Thoracic aorta (tissue), 2 donors: ENCODE measurements around the gene ZNF423. TPM values are rescaled to one million over a fixed set of nuclear protein-coding genes. Genes with fewer than 3 reads are reported as not detected.

Experiments used
- ATAC-seq: fragments of 150-250 bp; one replicate; pipeline ENCODE4 v1.8.0; 2017; ENCODE audit warnings: low read depth; ENCODE audit not compliant: insufficient number of reproducible peaks, low FRiP score
- DNase-seq: peaks from one replicate; pipeline ENCODE4 v3.0.0-alpha.2; 2020; ENCODE audit warnings: low spot score
- H3K27ac ChIP-seq, 2 donors: fragments of 200-600 bp; sonication (generic); 1 replicate in 1 of 2; 2 replicates in 1 of 2; pipeline ENCODE4 v1.5.1; 2016; ENCODE audit warnings: mild to moderate bottlenecking in 2 of 2, moderate library complexity in 2 of 2
- H3K27me3 ChIP-seq: fragments of 200-600 bp; sonication (generic); replicated peaks from 2 replicates; pipeline ENCODE4 v1.6.0; 2016; ENCODE audit warnings: mild to moderate bottlenecking; ENCODE audit not compliant: insufficient read depth
- H3K36me3 ChIP-seq: fragments of 200-600 bp; sonication (generic); one replicate; pipeline ENCODE4 v1.5.1; 2016
- H3K4me1 ChIP-seq, 2 donors: fragments of 200-600 bp; sonication (generic); 1 replicate in 1 of 2; 2 replicates in 1 of 2; pipeline versions ENCODE4 v1.5.1 to v1.6.0; 2016; ENCODE audit warnings: low read depth in 2 of 2, mild to moderate bottlenecking in 1 of 2; ENCODE audit not compliant: control insufficient read depth in 1 of 2
- H3K4me3 ChIP-seq: fragments of 200-600 bp; sonication (generic); 2 replicates; pipeline ENCODE4 v1.5.1; 2016; ENCODE audit warnings: mild to moderate bottlenecking
- H3K9me3 ChIP-seq: fragments of 200-600 bp; sonication (generic); 2 replicates; pipeline ENCODE4 v1.5.1; 2016
- total RNA-seq, 2 donors: library from RNA; depleted of rRNA; stranded (reverse); fragments of >200 nt; gene quantifications; one replicate each; pipeline versions ENCODE4 v1.1.0 to v1.2.3, GENCODE V29; 2016
- TF ChIP-seq, protein P1 (sequence below): fragments of 200-600 bp; sonication (generic); IDR thresholded peaks from one replicate; pipeline ENCODE4 v1.5.1; 2019; ENCODE audit warnings: antibody characterized with exemption

The ZNF423 gene
- total RNA-seq, 2 donors from 2014 or later: 16.2 to 22.9 TPM

GRCh38 chr16:49828533-49829267 is 27.2 kb downstream of the ZNF423 start:
- H3K4me1 ChIP-seq: peaks cover 35 to 60% of the 10 kb centered on the region in 2 donors
- H3K27ac ChIP-seq: peak overlapping the region; percentile 18 to 68
- H3K4me3 ChIP-seq: no peak overlapping the region
- DNase-seq (no peak), ATAC-seq (no peak)
- TF ChIP-seq, protein P1, sequence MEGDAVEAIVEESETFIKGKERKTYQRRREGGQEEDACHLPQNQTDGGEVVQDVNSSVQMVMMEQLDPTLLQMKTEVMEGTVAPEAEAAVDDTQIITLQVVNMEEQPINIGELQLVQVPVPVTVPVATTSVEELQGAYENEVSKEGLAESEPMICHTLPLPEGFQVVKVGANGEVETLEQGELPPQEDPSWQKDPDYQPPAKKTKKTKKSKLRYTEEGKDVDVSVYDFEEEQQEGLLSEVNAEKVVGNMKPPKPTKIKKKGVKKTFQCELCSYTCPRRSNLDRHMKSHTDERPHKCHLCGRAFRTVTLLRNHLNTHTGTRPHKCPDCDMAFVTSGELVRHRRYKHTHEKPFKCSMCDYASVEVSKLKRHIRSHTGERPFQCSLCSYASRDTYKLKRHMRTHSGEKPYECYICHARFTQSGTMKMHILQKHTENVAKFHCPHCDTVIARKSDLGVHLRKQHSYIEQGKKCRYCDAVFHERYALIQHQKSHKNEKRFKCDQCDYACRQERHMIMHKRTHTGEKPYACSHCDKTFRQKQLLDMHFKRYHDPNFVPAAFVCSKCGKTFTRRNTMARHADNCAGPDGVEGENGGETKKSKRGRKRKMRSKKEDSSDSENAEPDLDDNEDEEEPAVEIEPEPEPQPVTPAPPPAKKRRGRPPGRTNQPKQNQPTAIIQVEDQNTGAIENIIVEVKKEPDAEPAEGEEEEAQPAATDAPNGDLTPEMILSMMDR: no peak
- H3K36me3 ChIP-seq: no peaks in the 10 kb centered on the region
- no peaks in the 10 kb centered on the region for H3K27me3 ChIP-seq
- H3K9me3 ChIP-seq: no peaks in the 10 kb centered on the region

DNA sequence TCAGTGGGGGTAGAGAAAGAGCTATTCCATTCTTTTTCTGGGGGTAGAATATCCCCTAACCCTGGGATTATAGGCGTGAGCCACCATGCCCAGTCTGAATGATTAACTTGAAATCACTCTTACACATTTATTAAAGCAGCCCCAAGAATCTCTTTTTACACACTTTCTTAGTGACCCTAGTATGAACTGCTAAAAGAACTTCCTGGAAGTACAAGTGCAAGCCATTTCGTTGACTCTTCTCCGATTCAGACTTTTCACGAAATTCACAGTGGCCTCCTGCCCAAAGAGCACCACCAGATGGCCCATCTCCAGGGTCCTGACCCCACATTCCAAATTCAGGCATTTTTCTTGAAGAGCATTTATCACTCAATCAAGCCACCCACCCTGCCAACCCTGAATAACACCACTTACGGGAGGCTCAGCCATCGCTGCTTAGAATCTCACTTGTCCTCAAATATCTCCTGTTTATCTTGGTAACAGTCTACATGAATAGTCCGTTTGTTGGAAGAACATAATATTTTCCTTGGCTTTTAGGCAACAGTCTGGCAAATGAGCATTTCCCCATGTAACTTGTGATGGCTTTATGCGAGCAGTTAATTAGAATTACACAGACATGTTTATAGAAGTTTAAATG is 28.0 kb downstream of the ZNF423 start:
- ATAC-seq (peak; percentile 58), DNase-seq (peak; percentile 45)
- Histone ChIP-seq H3K4me3 (peak overlapping the region; percentile 40), H3K27me3 (no peaks in the 10 kb centered on the region), H3K36me3 (no peaks in the 10 kb centered on the region), H3K9me3 (no peaks in the 10 kb centered on the region), H3K4me1 (peaks cover 27 to 53% of the 10 kb centered on the region in 2 donors), H3K27ac (peak overlapping the region; percentile 36 to 68)
- TF ChIP-seq, protein P1: no peak

GRCh38 chr16:49826515-49826914 is 29.4 kb downstream of the ZNF423 start:
- H3K9me3 ChIP-seq: no peaks in the 10 kb centered on the region
- DNase-seq (no peak), ATAC-seq (no peak)
- H3K4me3 ChIP-seq: no peak overlapping the region
- H3K27me3 ChIP-seq: no peaks in the 10 kb centered on the region
- H3K36me3 ChIP-seq: no peaks in the 10 kb centered on the region
- TF ChIP-seq, protein P1: no peak
- peaks cover 18 to 39% of the 10 kb centered on the region in 2 donors for H3K4me1 ChIP-seq
- no peak overlapping the region for H3K27ac ChIP-seq

DNA sequence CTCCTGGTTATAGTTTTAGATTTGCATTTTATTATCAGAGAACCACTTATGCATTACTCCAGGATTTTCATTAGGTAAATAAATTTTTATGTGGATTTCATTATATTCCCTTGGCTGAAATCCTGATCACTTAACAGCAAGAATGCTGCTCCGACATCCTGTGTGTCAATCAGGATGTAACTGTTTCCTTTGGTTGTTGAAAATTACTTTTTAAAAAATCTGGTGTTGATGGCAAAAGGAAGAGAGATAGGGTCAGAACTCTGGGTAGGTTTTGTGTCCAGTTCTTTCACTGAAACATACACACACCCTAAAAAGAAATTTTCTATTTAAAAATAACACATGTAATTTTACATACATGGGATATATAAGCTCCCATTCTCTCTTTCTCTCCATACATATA is 30.9 kb downstream of the ZNF423 start:
- no peak for ATAC-seq
- no peaks in the 10 kb centered on the region for H3K27me3 ChIP-seq
- no peaks in the 10 kb centered on the region for H3K9me3 ChIP-seq
- no peaks in the 10 kb centered on the region for H3K36me3 ChIP-seq
- H3K27ac ChIP-seq: no peak overlapping the region
- no peak for DNase-seq
- TF ChIP-seq, protein P1: no peak
- H3K4me3 ChIP-seq: no peak overlapping the region
- H3K4me1 ChIP-seq: peaks cover 18 to 31% of the 10 kb centered on the region in 2 donors

GRCh38 chr16:49824593-49824992 is 31.3 kb downstream of the ZNF423 start:
- Histone ChIP-seq H3K36me3 (no peaks in the 10 kb centered on the region), H3K27me3 (no peaks in the 10 kb centered on the region), H3K27ac (no peak overlapping the region), H3K4me1 (peaks cover 18 to 30% of the 10 kb centered on the region in 2 donors), H3K9me3 (no peaks in the 10 kb centered on the region), H3K4me3 (no peak overlapping the region)
- ATAC-seq (no peak), DNase-seq (no peak)
- TF ChIP-seq, protein P1: no peak
